ENCODE measurements around the gene ENOX2. TPM values are rescaled to one million over a fixed set of nuclear protein-coding genes. Genes with fewer than 3 reads are reported as not detected.
"Not testable (repeated sequence)": the region's sequence is repeated elsewhere in the genome, so short reads cannot be mapped to it uniquely, and the experiment has no call there.

The ENOX2 gene
- total RNA-seq, 1 donor from 2014 or later, result 12.2 TPM

GRCh38 chrX:130718137-130718536 is 184.9 kb downstream of the ENOX2 start:
- no peak overlapping the region for H3K4me3 ChIP-seq
- no peaks in the 10 kb centered on the region for H3K36me3 ChIP-seq
- H3K27ac ChIP-seq, result no peak overlapping the region
- H3K4me1 ChIP-seq, result no peaks in the 10 kb centered on the region
- no peaks in the 10 kb centered on the region for H3K27me3 ChIP-seq
- no peak for TF ChIP-seq CTCF (IDR thresholded peaks at IDR 0.05)
- no peak for DNase-seq
- intact Hi-C loops (cut with DNase I), result no loop called here
- no peak for ATAC-seq
- no peaks in the 10 kb centered on the region for H3K9me3 ChIP-seq

- no peak for ATAC-seq
- H3K9me3 ChIP-seq, result no peaks in the 10 kb centered on the region
Measured at GRCh38 chrX:130716781-130717413, 186.1 kb downstream of the ENOX2 start.

GRCh38 chrX:130716346-130716745 is 186.7 kb downstream of the ENOX2 start:
- Histone ChIP-seq H3K9me3 (no peaks in the 10 kb centered on the region), H3K4me3 (no peak overlapping the region), H3K27me3 (no peaks in the 10 kb centered on the region), H3K27ac (no peak overlapping the region), H3K36me3 (no peaks in the 10 kb centered on the region), H3K4me1 (no peaks in the 10 kb centered on the region)
- intact Hi-C loops (cut with DNase I), result no loop called here
- ATAC-seq (no peak), DNase-seq (no peak)
- no peak for TF ChIP-seq CTCF (IDR thresholded peaks at IDR 0.05)

More at GRCh38 chrX:130716781-130717413, 186.1 kb downstream of the ENOX2 start:
- H3K27ac ChIP-seq, result no peak overlapping the region
- no peaks in the 10 kb centered on the region for H3K4me1 ChIP-seq
- H3K4me3 ChIP-seq, result no peak overlapping the region
- intact Hi-C loops (cut with DNase I), result no loop called here
- no peak for TF ChIP-seq CTCF (IDR thresholded peaks at IDR 0.05)
- no peaks in the 10 kb centered on the region for H3K36me3 ChIP-seq
- no peak for DNase-seq
- H3K27me3 ChIP-seq, result no peaks in the 10 kb centered on the region

- TF ChIP-seq CTCF (IDR thresholded peaks at IDR 0.05), result no peak
- no peaks in the 10 kb centered on the region for H3K36me3 ChIP-seq
- H3K27ac ChIP-seq, result no peak overlapping the region
- no peaks in the 10 kb centered on the region for H3K9me3 ChIP-seq
- H3K4me1 ChIP-seq, result no peaks in the 10 kb centered on the region
- H3K4me3 ChIP-seq, result no peak overlapping the region
- ATAC-seq, result no peak
- no peak for DNase-seq
- no peaks in the 10 kb centered on the region for H3K27me3 ChIP-seq
- intact Hi-C loops (cut with DNase I), result no loop called here
Measured at GRCh38 chrX:130715299-130715698, 187.7 kb downstream of the ENOX2 start.

- no peak overlapping the region for H3K27ac ChIP-seq
- intact Hi-C loops (cut with DNase I), result no loop called here
- ATAC-seq (no peak), DNase-seq (no peak)
- no peaks in the 10 kb centered on the region for H3K9me3 ChIP-seq
- no peaks in the 10 kb centered on the region for H3K36me3 ChIP-seq
- no peaks in the 10 kb centered on the region for H3K27me3 ChIP-seq
- H3K4me1 ChIP-seq, result no peaks in the 10 kb centered on the region
- H3K4me3 ChIP-seq, result no peak overlapping the region
- no peak for TF ChIP-seq CTCF (IDR thresholded peaks at IDR 0.05)
Measured at GRCh38 chrX:130714665-130715064, 188.3 kb downstream of the ENOX2 start.

- Histone ChIP-seq H3K4me1 (no peaks in the 10 kb centered on the region), H3K27me3 (no peaks in the 10 kb centered on the region), H3K27ac (no peak overlapping the region), H3K36me3 (no peaks in the 10 kb centered on the region), H3K9me3 (no peaks in the 10 kb centered on the region), H3K4me3 (no peak overlapping the region)
- intact Hi-C loops (cut with DNase I), result no loop called here
- no peak for DNase-seq
- no peak for TF ChIP-seq CTCF (IDR thresholded peaks at IDR 0.05)
- ATAC-seq, result no peak
Measured at GRCh38 chrX:130714135-130714534, 188.9 kb downstream of the ENOX2 start.

GRCh38 chrX:130709178-130709577 is 193.8 kb downstream of the ENOX2 start:
- H3K4me3 ChIP-seq; intact Hi-C loops (cut with DNase I); H3K9me3 ChIP-seq; H3K27me3 ChIP-seq; H3K36me3 ChIP-seq; H3K27ac ChIP-seq; ATAC-seq; DNase-seq; H3K4me1 ChIP-seq: not testable (repeated sequence)
